Peyer's patch (tissue), 4 donors: ENCODE measurements around the gene PRICKLE1.

Experiments
- POLR2A ChIP-seq, 2 donors: fragments of 450-650 bp; IDR thresholded peaks; one replicate each; pipeline ENCODE4 v1.5.1; 2017; ENCODE audit warnings: antibody characterized with exemption in 2 of 2, mild to moderate bottlenecking in 2 of 2, moderate library complexity in 2 of 2
- TF ChIP-seq, protein P1 (sequence below), 6 experiments: fragments of 450-650 bp in 4 of 6; fragments of 200-600 bp in 2 of 6; sonication (generic) in 1 of 6; IDR thresholded peaks; one replicate each; pipeline ENCODE4 v1.5.1; 2017 to 2019; ENCODE audit warnings: antibody characterized with exemption in 6 of 6, mild to moderate bottlenecking in 3 of 6, moderate library complexity in 1 of 6

DNA sequence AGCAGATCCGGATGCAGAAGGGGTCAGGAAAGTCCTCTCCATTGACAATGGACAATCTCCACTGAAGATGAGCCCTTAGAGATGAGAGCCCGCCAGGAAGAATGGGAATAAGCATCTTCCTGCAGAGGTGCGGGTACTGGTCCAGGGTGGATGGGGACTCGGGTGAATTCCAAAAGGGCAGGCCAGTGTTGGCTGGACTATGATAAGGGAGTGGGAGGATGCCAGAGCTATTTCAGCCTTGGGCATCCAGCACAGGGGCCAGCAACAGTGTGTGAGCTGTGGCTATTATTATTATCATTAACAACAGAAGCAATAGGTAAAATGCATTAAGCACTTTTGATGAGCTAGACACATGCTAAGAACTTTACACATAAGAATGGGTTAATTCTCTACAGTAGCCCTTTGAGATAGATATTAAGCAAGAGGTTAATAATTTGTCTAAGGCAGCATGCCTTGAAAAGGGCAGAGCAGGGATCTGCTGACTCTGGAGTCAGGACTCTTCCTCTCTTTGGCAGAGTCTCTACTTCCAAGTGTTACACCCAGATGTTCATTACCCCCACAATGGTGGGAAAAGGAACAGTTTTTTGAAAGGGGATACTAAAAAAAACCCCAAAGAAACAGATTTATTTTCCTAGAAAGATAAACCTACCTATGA lies 55.2 kb downstream of the PRICKLE1 start:
- TF ChIP-seq POLR2A (IDR thresholded peaks at IDR 0.05), result no peak
- TF ChIP-seq, protein P1, sequence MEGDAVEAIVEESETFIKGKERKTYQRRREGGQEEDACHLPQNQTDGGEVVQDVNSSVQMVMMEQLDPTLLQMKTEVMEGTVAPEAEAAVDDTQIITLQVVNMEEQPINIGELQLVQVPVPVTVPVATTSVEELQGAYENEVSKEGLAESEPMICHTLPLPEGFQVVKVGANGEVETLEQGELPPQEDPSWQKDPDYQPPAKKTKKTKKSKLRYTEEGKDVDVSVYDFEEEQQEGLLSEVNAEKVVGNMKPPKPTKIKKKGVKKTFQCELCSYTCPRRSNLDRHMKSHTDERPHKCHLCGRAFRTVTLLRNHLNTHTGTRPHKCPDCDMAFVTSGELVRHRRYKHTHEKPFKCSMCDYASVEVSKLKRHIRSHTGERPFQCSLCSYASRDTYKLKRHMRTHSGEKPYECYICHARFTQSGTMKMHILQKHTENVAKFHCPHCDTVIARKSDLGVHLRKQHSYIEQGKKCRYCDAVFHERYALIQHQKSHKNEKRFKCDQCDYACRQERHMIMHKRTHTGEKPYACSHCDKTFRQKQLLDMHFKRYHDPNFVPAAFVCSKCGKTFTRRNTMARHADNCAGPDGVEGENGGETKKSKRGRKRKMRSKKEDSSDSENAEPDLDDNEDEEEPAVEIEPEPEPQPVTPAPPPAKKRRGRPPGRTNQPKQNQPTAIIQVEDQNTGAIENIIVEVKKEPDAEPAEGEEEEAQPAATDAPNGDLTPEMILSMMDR (IDR thresholded peaks at IDR 0.05), result no peak
